Body of pancreas (tissue), 4 donors: ENCODE data around the gene ACVR2A. TPM values are rescaled to one million over a fixed set of nuclear protein-coding genes. Genes with fewer than 3 reads are reported as not detected.

Source experiments
- ATAC-seq: fragments of 150-250 bp; one replicate; pipeline ENCODE4 v1.9.1; 2016
- DNase-seq, 4 donors: peaks; one replicate each; pipeline ENCODE4 v3.0.0-alpha.2; 2019
- H3K27ac ChIP-seq, 4 donors: fragments of 200-600 bp; sonication (generic); 1 replicate in 3 of 4; 2 replicates in 1 of 4; pipeline versions ENCODE4 v1.5.1 to v1.6.1; 2016 to 2019; ENCODE audit warnings: mild to moderate bottlenecking in 1 of 4, mixed read lengths in 1 of 4, moderate library complexity in 1 of 4
- H3K27me3 ChIP-seq, 2 donors: fragments of 200-600 bp; sonication (generic); one replicate each; pipeline ENCODE4 v1.6.0; 2016; ENCODE audit warnings: mild to moderate bottlenecking in 1 of 2
- H3K36me3 ChIP-seq, 2 donors: fragments of 200-600 bp; sonication (generic); replicated peaks in 1 of 2; 2 replicates each; pipeline ENCODE4 v1.5.1; 2016; ENCODE audit warnings: low read depth in 2 of 2; ENCODE audit not compliant: insufficient read depth in 1 of 2
- H3K4me1 ChIP-seq: fragments of 200-600 bp; sonication (generic); one replicate; pipeline ENCODE4 v1.6.0; 2016
- H3K4me3 ChIP-seq, 2 donors: fragments of 200-600 bp; sonication (generic); 1 replicate in 1 of 2; 2 replicates in 1 of 2; pipeline ENCODE4 v1.5.1; 2016 to 2019
- H3K9me3 ChIP-seq, 3 donors: fragments of 200-600 bp; sonication (generic); 1 replicate in 2 of 3; 2 replicates in 1 of 3; pipeline ENCODE4 v1.5.1; 2016
- POLR2A ChIP-seq, 3 donors: fragments of 450-650 bp; IDR thresholded peaks; one replicate each; pipeline ENCODE4 v1.6.1; 2016; ENCODE audit warnings: antibody characterized with exemption in 3 of 3, mild to moderate bottlenecking in 2 of 3
- WGBS, 2 donors: methylation state at CpG; one replicate each; pipeline ENCODE4 v1.1.5; 2017; 5-methylcytosine and 5-hydroxymethylcytosine counted together
- intact Hi-C: fragments of 100-400 bp; cut with DNase I; formaldehyde crosslinking; loops from one replicate; pipeline ENCODE4 v1.15.1; 2023
- total RNA-seq, 2 donors: library from RNA; depleted of rRNA; stranded (reverse); fragments of >200 nt; gene quantifications; one replicate each; pipeline ENCODE4 v1.1.0, GENCODE V29; 2016
- TF ChIP-seq, protein P1 (sequence below), 7 experiments: fragments of 450-650 bp in 4 of 7; fragments of 200-600 bp in 3 of 7; sonication (generic) in 3 of 7; IDR thresholded peaks; one replicate each; pipeline ENCODE4 v1.5.1; 2016 to 2019; ENCODE audit warnings: antibody characterized with exemption in 7 of 7

ACVR2A gene
- total RNA-seq: 10 to 100 TPM in 1 of 2 donors, 1 to 10 TPM in 1; 5.6 to 25.9 TPM

DNA sequence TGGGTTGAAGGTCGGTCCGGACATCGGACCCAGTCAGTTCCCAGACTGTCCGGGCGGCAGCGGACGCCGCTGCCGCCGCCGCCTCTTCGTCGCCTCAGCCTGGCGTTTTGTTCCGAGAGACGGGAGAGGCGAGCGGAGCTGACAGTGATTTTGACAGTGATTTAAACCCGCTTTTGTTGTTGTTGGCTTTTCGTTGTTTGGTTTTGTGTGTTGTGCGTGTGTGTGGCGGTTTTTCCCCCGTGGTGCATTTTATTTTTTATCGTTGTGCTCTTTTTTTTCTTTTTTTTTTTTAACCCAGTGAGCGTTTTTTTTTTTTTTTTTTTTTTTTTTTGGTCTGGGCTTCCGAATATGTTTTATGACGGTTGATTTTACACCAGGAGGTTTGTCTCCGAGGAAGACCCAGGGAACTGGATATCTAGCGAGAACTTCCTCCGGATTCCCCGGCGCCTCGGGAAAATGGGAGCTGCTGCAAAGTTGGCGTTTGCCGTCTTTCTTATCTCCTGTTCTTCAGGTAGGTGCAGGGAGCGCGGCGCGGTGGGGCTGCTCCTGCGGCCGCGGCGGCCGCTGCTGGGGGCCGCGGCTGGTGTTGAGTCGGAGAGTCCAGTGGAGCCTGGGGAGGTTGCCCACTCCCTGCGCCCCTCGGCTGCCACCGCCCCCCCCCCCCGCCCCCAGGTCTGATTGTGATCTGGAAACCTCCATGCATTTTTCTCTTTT is at the start of gene ACVR2A:
Gene ACVR2A (plus strand): TSS at position 333 of the 714 bp plus-strand sequence. CDS start 124 bp downstream, at position 457.
- WGBS, 2 donors: 0% methylated on average over 31 to 50 of the region's 51 CpGs
- peak within 1 kb of the TSS; percentile 86 to 99 (median 96) for H3K27ac ChIP-seq
- peak within 1 kb of the TSS; percentile 78 to 92 for H3K4me3 ChIP-seq
- no peaks in the 10 kb centered on the region for H3K27me3 ChIP-seq
- peaks cover 34% of the 10 kb centered on the region for H3K4me1 ChIP-seq
- ATAC-seq: peak; percentile 51
- H3K36me3 ChIP-seq: no peaks in the 10 kb centered on the region
- TF ChIP-seq, protein P1, sequence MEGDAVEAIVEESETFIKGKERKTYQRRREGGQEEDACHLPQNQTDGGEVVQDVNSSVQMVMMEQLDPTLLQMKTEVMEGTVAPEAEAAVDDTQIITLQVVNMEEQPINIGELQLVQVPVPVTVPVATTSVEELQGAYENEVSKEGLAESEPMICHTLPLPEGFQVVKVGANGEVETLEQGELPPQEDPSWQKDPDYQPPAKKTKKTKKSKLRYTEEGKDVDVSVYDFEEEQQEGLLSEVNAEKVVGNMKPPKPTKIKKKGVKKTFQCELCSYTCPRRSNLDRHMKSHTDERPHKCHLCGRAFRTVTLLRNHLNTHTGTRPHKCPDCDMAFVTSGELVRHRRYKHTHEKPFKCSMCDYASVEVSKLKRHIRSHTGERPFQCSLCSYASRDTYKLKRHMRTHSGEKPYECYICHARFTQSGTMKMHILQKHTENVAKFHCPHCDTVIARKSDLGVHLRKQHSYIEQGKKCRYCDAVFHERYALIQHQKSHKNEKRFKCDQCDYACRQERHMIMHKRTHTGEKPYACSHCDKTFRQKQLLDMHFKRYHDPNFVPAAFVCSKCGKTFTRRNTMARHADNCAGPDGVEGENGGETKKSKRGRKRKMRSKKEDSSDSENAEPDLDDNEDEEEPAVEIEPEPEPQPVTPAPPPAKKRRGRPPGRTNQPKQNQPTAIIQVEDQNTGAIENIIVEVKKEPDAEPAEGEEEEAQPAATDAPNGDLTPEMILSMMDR (IDR thresholded peaks at IDR 0.05): no peak
- TF ChIP-seq POLR2A (IDR thresholded peaks at IDR 0.05): no peak
- DNase-seq: peak; percentile 45 to 65 (median 54)
- intact Hi-C loops: no loop called here
- no peaks in the 10 kb centered on the region for H3K9me3 ChIP-seq

DNA sequence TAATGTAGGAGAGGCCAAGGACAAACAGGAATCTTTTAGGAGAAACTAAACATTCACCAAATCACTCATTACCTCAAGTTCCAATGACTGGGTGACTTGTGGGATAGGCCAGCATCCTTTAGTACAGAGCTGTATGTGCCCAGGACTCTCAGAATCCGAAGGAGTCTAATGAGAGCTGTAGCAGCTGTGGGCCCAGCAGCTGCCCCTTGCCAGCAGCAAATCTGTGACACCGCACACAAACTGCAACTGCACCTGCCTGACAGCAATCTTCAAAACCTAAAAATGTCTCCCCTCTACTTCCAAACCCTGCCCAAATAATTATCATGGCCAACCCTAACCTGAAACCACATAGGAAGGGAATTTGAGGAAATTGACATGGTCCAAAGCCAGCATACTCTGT is 44.5 kb upstream of the ACVR2A start:
- no peaks in the 10 kb centered on the region for H3K4me1 ChIP-seq
- DNase-seq: no peak
- no peak overlapping the region for H3K27ac ChIP-seq
- no peaks in the 10 kb centered on the region for H3K27me3 ChIP-seq
- intact Hi-C loops: no loop called here
- 71 to 91% methylated on average over 2 of the region's 2 CpGs for WGBS, 2 donors
- no peaks in the 10 kb centered on the region for H3K9me3 ChIP-seq
- no peak for TF ChIP-seq POLR2A (IDR thresholded peaks at IDR 0.05)
- TF ChIP-seq, protein P1 (IDR thresholded peaks at IDR 0.05): no peak
- no peaks in the 10 kb centered on the region for H3K36me3 ChIP-seq
- ATAC-seq: no peak
- H3K4me3 ChIP-seq: no peak overlapping the region

DNA sequence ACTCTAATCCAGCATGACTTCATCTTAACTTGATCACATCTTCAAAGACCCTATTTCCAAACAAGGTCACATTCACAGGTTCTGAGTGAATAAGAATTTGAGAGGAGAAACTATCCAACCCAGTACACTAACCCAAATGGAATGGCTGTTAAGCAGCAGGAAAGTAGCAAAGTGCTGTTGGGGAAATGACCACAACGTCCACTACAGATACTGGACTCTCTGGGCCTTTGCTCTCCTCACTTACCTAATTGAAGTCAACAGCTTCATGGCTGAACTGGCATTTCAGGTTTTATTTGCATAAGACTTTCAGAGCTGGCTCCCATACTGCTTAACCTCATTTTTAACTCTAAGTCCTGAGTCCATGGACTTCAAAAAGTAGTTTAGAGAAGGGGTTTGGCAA is 38.0 kb upstream of the ACVR2A start:
- no peaks in the 10 kb centered on the region for H3K36me3 ChIP-seq
- no peaks in the 10 kb centered on the region for H3K27me3 ChIP-seq
- no peaks in the 10 kb centered on the region for H3K4me1 ChIP-seq
- H3K9me3 ChIP-seq: no peaks in the 10 kb centered on the region
- ATAC-seq (no peak), DNase-seq (no peak)
- intact Hi-C loops: no loop called here
- TF ChIP-seq, protein P1 (IDR thresholded peaks at IDR 0.05): no peak
- TF ChIP-seq POLR2A (IDR thresholded peaks at IDR 0.05): no peak
- 65 to 69% methylated on average over 1 of the region's 1 CpG for WGBS, 2 donors
- no peak overlapping the region for H3K4me3 ChIP-seq
- no peak overlapping the region for H3K27ac ChIP-seq

DNA sequence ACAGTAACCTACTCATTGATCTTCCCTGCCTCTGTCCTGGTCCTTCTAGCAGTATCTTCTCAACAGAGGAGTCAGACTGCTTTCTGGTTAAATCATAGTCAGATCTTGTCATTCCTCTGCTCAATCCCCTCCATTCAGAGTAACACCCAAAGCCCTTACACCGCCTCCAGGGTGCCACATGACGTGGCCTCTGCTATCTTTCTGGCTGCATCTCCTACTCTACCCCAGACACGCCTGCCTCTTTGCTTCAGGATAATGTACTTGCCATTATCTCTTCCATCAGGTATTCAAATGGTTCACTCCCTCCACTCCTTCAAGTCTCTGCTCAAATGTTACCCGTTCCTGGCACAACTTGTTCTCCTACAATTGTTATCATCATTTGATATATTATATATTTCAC is 36.3 kb upstream of the ACVR2A start:
- no peak for TF ChIP-seq POLR2A (IDR thresholded peaks at IDR 0.05)
- TF ChIP-seq, protein P1 (IDR thresholded peaks at IDR 0.05): no peak
- Histone ChIP-seq H3K4me3 (no peak overlapping the region), H3K9me3 (no peaks in the 10 kb centered on the region), H3K27me3 (no peaks in the 10 kb centered on the region), H3K27ac (no peak overlapping the region), H3K36me3 (no peaks in the 10 kb centered on the region), H3K4me1 (no peaks in the 10 kb centered on the region)
- DNase-seq (no peak), ATAC-seq (no peak)
- intact Hi-C loops: no loop called here
- WGBS, 2 donors: 84% methylated on average over 4 of the region's 4 CpGs
